ENCODE measurements around the gene AMACR. TPM values are rescaled to one million over a fixed set of nuclear protein-coding genes. Genes with fewer than 3 reads are reported as not detected.
A peak's percentile ranks its signal among the peaks of the same experiment; 100 is the strongest.

Gene AMACR
- total and polyA plus RNA-seq, 2 of the 13 experiments (the other 11 are each of a cell fraction or from before 2014, with no cell fraction given) = 8.9 to 19.7 TPM

- CTCF ChIA-PET (ENCODE audit: low intra/inter-chr PET ratio, low total read pairs) = no interaction called here
These were observed 63.2 kb downstream of the AMACR start for GRCh38 chr5:33944543-33945132.

GRCh38 chr5:33941090-33941489, 66.8 kb downstream of the AMACR start:
- Histone ChIP-seq H3K4me2 (ENCODE audit: low read depth, low read length) (no peak overlapping the region), H3K79me2 (ENCODE audit: insufficient read depth, low read length) (no peaks in the 10 kb centered on the region), H4K20me1 (ENCODE audit: insufficient read depth, low read length) (no peaks in the 10 kb centered on the region), H3K27me3 (ENCODE audit: control insufficient read depth in 1 of 2, insufficient read depth in 2 of 2, low read length in 2 of 2) (peaks cover 1 to 17% of the 10 kb centered on the region in 2 experiments; a peak in 3 of 5 replicates), H3K27ac (ENCODE audit: extremely low read length, insufficient read depth, low read length) (no peak overlapping the region), H3K36me3 (replicated peaks in 1 of 2; ENCODE audit: control insufficient read depth in 1 of 2, insufficient read depth in 2 of 2, low read length in 2 of 2) (no peaks in the 10 kb centered on the region), H2AFZ (ENCODE audit: low read length) (no peak overlapping the region), H3K9me3 (ENCODE audit: low read length) (no peaks in the 10 kb centered on the region), H3K4me1 (ENCODE audit: insufficient read depth, low read length) (no peaks in the 10 kb centered on the region), H3K9ac (ENCODE audit: insufficient read depth, low read depth, low read length) (no peak overlapping the region), H3K4me3 (replicated peaks in 1 of 3; ENCODE audit: insufficient read depth in 1 of 3, low read depth in 2 of 3, low read length in 3 of 3) (no peak overlapping the region)
- intact Hi-C loops (cut with micrococcal nuclease; ENCODE audit: unreplicated experiment) = no loop called here
- DNase-seq (ENCODE audit: low spot score) (no peak), FAIRE-seq (no peak), ATAC-seq (no peak)
- 60% methylated on average over 5 of the region's 5 CpGs for WGBS (ENCODE audit: low lambda C conversion rate)
- in situ Hi-C loops (cut with HindIII; ENCODE audit: extremely low pct_ligation_motif_present, low pct_unique_long_range_greater_than_20kb) = no loop called here
- POLR2A ChIA-PET = no interaction called here
- CTCF ChIA-PET (ENCODE audit: low intra/inter-chr PET ratio, low total read pairs) = no interaction called here
- no TSS peak for BruUV-seq (replicated peaks)
- TF ChIP-seq RBFOX2 (IDR thresholded peaks at IDR 0.05; ENCODE audit: low read depth, low read length) (no peak), KMT2B (CRISPR knock-in tag; IDR thresholded peaks at IDR 0.05) (no peak), PAX8 (CRISPR knock-in tag; IDR thresholded peaks at IDR 0.05; ENCODE audit: borderline replicate concordance) (no peak), POLR2AphosphoS5 (IDR thresholded peaks at IDR 0.05; ENCODE audit: low read depth, low read length) (no peak), ZNF256 (CRISPR knock-in tag; conservative IDR thresholded peaks at IDR 0.05) (no peak), CEBPB (IDR thresholded peaks at IDR 0.05; ENCODE audit: borderline replicate concordance, low read depth, low read length) (no peak)
- TF ChIP-seq, protein P1, sequence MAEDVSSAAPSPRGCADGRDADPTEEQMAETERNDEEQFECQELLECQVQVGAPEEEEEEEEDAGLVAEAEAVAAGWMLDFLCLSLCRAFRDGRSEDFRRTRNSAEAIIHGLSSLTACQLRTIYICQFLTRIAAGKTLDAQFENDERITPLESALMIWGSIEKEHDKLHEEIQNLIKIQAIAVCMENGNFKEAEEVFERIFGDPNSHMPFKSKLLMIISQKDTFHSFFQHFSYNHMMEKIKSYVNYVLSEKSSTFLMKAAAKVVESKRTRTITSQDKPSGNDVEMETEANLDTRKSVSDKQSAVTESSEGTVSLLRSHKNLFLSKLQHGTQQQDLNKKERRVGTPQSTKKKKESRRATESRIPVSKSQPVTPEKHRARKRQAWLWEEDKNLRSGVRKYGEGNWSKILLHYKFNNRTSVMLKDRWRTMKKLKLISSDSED (CRISPR knock-in tag; IDR thresholded peaks at IDR 0.05) = no peak

More at GRCh38 chr5:33944543-33945132, 63.2 kb downstream of the AMACR start:
- FAIRE-seq (no peak), ATAC-seq (no peak), DNase-seq (ENCODE audit: low spot score) (no peak)
- H3K27me3 ChIP-seq (ENCODE audit: control insufficient read depth in 1 of 2, insufficient read depth in 2 of 2, low read length in 2 of 2) = peaks cover 0 to 23% of the 10 kb centered on the region in 2 experiments; a peak in 2 of 5 replicates
- no peak overlapping the region for H3K4me3 ChIP-seq (replicated peaks in 1 of 3; ENCODE audit: insufficient read depth in 1 of 3, low read depth in 2 of 3, low read length in 3 of 3)
- intact Hi-C loops (cut with micrococcal nuclease; ENCODE audit: unreplicated experiment) = no loop called here
- TF ChIP-seq MAFK (conservative IDR thresholded peaks at IDR 0.05 in 1 of 2, IDR thresholded peaks at IDR 0.05 in 1 of 2; ENCODE audit: low read length in 2 of 2) (peak; percentile 51 to 63; a peak in 3 of 4 replicates), PLSCR1 (CRISPR knock-in tag; IDR thresholded peaks at IDR 0.05; ENCODE audit: borderline replicate concordance) (no peak), HNRNPLL (IDR thresholded peaks at IDR 0.05; ENCODE audit: low read depth, low read length, poor library complexity, severe bottlenecking) (no peak), MAFF (IDR thresholded peaks at IDR 0.05; ENCODE audit: low read depth, low read length) (peak; percentile 53; the same call in 1 of the 2 replicates)
- no peaks in the 10 kb centered on the region for H3K9me3 ChIP-seq (ENCODE audit: low read length)
- POLR2A ChIA-PET = no interaction called here
- H3K27ac ChIP-seq (ENCODE audit: extremely low read length, insufficient read depth, low read length) = no peak overlapping the region
- H3K9ac ChIP-seq (ENCODE audit: insufficient read depth, low read depth, low read length) = no peak overlapping the region
- H3K36me3 ChIP-seq (replicated peaks in 1 of 2; ENCODE audit: control insufficient read depth in 1 of 2, insufficient read depth in 2 of 2, low read length in 2 of 2) = no peaks in the 10 kb centered on the region
- H3K4me2 ChIP-seq (ENCODE audit: low read depth, low read length) = no peak overlapping the region
- no peaks in the 10 kb centered on the region for H3K79me2 ChIP-seq (ENCODE audit: insufficient read depth, low read length)
- no peaks in the 10 kb centered on the region for H4K20me1 ChIP-seq (ENCODE audit: insufficient read depth, low read length)
- 41% methylated on average over 7 of the region's 12 CpGs for WGBS (ENCODE audit: low lambda C conversion rate)
- H3K4me1 ChIP-seq (ENCODE audit: insufficient read depth, low read length) = no peaks in the 10 kb centered on the region
- BruUV-seq (replicated peaks) = no TSS peak
- H2AFZ ChIP-seq (ENCODE audit: low read length) = no peak overlapping the region
- in situ Hi-C loops (cut with HindIII; ENCODE audit: extremely low pct_ligation_motif_present, low pct_unique_long_range_greater_than_20kb) = no loop called here
